HG03521 (cell line): ENCODE results near the gene SLC7A6.
A peak's percentile ranks its signal among the peaks of the same experiment; 100 is the strongest.
"Not testable (repeated sequence)": the region's sequence is repeated elsewhere in the genome, so short reads cannot be mapped to it uniquely, and the experiment has no call there.

Experiments used
- ATAC-seq: cut with Tn5 transposase; IDR thresholded peaks from one replicate; pipeline ENCODE4 v1.9.1; 2021; ENCODE audit warnings: mild to moderate bottlenecking, moderate library complexity; ENCODE audit not compliant: unreplicated experiment

Gene SLC7A6

GRCh38 chr16:68281368-68282063 is 17.2 kb downstream of the SLC7A6 start:
- ATAC-seq: no peak

GRCh38 chr16:68282064-68282452 is 17.7 kb downstream of the SLC7A6 start:
- no peak for ATAC-seq

GRCh38 chr16:68283346-68283745 is 19.0 kb downstream of the SLC7A6 start:
- ATAC-seq: no peak

GRCh38 chr16:68283801-68284598 is 19.7 kb downstream of the SLC7A6 start:
- no peak for ATAC-seq

- peak; percentile 51 for ATAC-seq
Measured at GRCh38 chr16:68284847-68285246, 20.5 kb downstream of the SLC7A6 start.

GRCh38 chr16:68285683-68286082 is 21.4 kb downstream of the SLC7A6 start:
- no peak for ATAC-seq

GRCh38 chr16:68286153-68287074 is 22.1 kb downstream of the SLC7A6 start:
- no peak for ATAC-seq

- ATAC-seq: no peak
Measured at GRCh38 chr16:68287276-68288251, 23.2 kb downstream of the SLC7A6 start.

GRCh38 chr16:68288252-68288650 is 23.9 kb downstream of the SLC7A6 start:
- ATAC-seq: no peak

GRCh38 chr16:68288796-68289195 is 24.5 kb downstream of the SLC7A6 start:
- not testable (repeated sequence) for ATAC-seq

- ATAC-seq: no peak
Measured at GRCh38 chr16:68289202-68289601, 24.9 kb downstream of the SLC7A6 start.

- ATAC-seq: peak; percentile 86
Measured at GRCh38 chr16:68289621-68290329, 25.4 kb downstream of the SLC7A6 start.

- no peak for ATAC-seq
Measured at GRCh38 chr16:68290450-68290849, 26.1 kb downstream of the SLC7A6 start.

GRCh38 chr16:68291227-68291626 is 26.9 kb downstream of the SLC7A6 start:
- no peak for ATAC-seq

GRCh38 chr16:68292425-68292824 is 28.1 kb downstream of the SLC7A6 start:
- no peak for ATAC-seq

- no peak for ATAC-seq
Measured at GRCh38 chr16:68296291-68296690, 32.0 kb downstream of the SLC7A6 start.

- ATAC-seq: no peak
Measured at GRCh38 chr16:68296693-68297092, 32.4 kb downstream of the SLC7A6 start.

GRCh38 chr16:68297908-68298307 is 33.6 kb downstream of the SLC7A6 start:
- no peak for ATAC-seq

GRCh38 chr16:68298312-68298711 is 34.0 kb downstream of the SLC7A6 start:
- no peak for ATAC-seq
